HG03025 (cell line): ENCODE results near the gene ARHGAP6.
"Not testable (repeated sequence)": the region's sequence is repeated elsewhere in the genome, so short reads cannot be mapped to it uniquely, and the experiment has no call there.

Experiments
- ATAC-seq: cut with Tn5 transposase; IDR thresholded peaks from one replicate; pipeline ENCODE4 v1.9.1; 2021; ENCODE audit warnings: mild to moderate bottlenecking, moderate library complexity; ENCODE audit not compliant: unreplicated experiment, low FRiP score

ARHGAP6 gene

GRCh38 chrX:11578301-11578700 is 87.4 kb downstream of the ARHGAP6 start:
- not testable (repeated sequence) for ATAC-seq

GRCh38 chrX:11577603-11578002 is 88.1 kb downstream of the ARHGAP6 start:
- no peak for ATAC-seq

- ATAC-seq = no peak
Measured at GRCh38 chrX:11575332-11575731, 90.4 kb downstream of the ARHGAP6 start.

- no peak for ATAC-seq
Measured at GRCh38 chrX:11567528-11568220, 98.0 kb downstream of the ARHGAP6 start.

- no peak for ATAC-seq
Measured at GRCh38 chrX:11566789-11567188, 98.9 kb downstream of the ARHGAP6 start.

GRCh38 chrX:11566173-11566572 is 99.5 kb downstream of the ARHGAP6 start:
- ATAC-seq = no peak

GRCh38 chrX:11564546-11564945 is 101.2 kb downstream of the ARHGAP6 start:
- no peak for ATAC-seq

- no peak for ATAC-seq
Measured at GRCh38 chrX:11562570-11562969, 103.2 kb downstream of the ARHGAP6 start.

GRCh38 chrX:11558972-11559371 is 106.7 kb downstream of the ARHGAP6 start:
- no peak for ATAC-seq

- no peak for ATAC-seq
Measured at GRCh38 chrX:11557120-11557519, 108.6 kb downstream of the ARHGAP6 start.

- ATAC-seq = no peak
Measured at GRCh38 chrX:11555759-11556158, 110.0 kb downstream of the ARHGAP6 start.

GRCh38 chrX:11553594-11553993 is 112.1 kb downstream of the ARHGAP6 start:
- no peak for ATAC-seq

GRCh38 chrX:11551151-11551550 is 114.6 kb downstream of the ARHGAP6 start:
- ATAC-seq = no peak

GRCh38 chrX:11546917-11547316 is 118.8 kb downstream of the ARHGAP6 start:
- no peak for ATAC-seq

- ATAC-seq = no peak
Measured at GRCh38 chrX:11543249-11543648, 122.5 kb downstream of the ARHGAP6 start.

- no peak for ATAC-seq
Measured at GRCh38 chrX:11541510-11541909, 124.2 kb downstream of the ARHGAP6 start.

- peak; percentile 71 for ATAC-seq
Measured at GRCh38 chrX:11540532-11541377, 125.0 kb downstream of the ARHGAP6 start.

- ATAC-seq = no peak
Measured at GRCh38 chrX:11537141-11537540, 128.6 kb downstream of the ARHGAP6 start.

GRCh38 chrX:11535156-11535919 is 130.4 kb downstream of the ARHGAP6 start:
- no peak for ATAC-seq

- ATAC-seq = peak; percentile 94
Measured at GRCh38 chrX:11533199-11533651, 132.5 kb downstream of the ARHGAP6 start.
